ENCODE results near the gene SLIT1.

Gene SLIT1

GRCh38 chr10:96992721-96993120, 193.0 kb downstream of the SLIT1 start:
- no peak for DNase-seq

DNA sequence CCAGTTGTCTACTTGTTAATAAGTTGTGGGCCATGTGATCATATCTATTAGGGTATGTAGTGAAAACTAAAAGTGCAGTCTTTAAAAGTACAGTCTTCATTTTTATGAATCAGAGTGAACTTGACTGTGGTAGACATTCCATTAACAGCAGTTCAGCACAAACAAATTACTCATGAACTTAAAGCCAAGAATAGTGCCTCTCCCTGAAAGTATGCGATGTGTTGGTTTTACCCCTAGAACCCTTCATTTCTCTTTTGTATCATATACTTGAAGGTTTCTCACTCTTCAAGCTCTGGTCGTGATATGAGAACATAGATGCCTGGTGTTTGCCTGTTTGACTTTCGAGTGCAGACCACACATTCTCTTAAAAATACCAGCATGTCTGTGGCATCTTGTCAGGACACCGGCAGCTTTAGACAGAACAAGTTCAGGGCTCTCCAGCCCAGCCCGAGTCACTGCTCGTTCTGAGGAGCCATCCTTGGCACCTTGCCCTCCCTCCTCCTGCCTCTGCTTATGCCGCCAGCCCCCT, 194.4 kb downstream of the SLIT1 start:
- DNase-seq, result no peak

DNA sequence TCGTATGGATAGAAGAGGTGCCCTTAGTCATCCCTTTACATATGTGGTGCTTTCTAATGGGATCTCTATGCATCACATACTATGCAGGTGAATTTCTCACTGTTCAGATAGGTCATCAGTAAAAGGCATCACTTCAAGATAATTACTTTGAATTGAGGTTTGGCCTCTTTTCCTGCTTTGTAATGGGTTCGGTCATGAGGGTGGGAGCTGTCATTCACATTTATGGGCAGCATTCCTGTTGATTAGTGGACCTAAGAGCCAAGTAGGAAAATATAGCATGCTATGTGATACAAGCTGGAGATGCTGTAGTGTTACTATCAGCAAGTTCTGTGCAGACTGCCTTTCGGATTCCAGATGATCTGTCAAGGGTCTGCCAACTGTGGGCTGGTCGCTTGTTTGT, 197.3 kb downstream of the SLIT1 start:
- DNase-seq, result no peak

DNA sequence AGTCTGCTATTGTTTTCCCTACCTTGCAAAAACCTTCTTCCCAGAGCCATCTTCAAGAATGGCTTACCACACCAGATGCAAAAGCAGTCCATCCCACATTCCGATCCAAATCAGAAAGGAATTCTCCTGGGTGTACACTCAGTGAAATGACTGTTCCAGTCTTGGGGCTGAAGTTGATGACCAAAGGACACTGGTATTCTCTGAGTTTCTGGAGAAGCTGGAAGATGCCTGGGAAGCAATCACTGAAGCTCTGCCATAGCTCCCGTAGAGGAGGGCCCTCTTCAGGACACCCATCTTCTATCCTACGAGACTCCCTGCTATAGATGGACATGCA, 197.9 kb downstream of the SLIT1 start:
- DNase-seq, result no peak

GRCh38 chr10:96987141-96987841, 198.5 kb downstream of the SLIT1 start:
- DNase-seq, result no peak

GRCh38 chr10:96986200-96986856, 199.4 kb downstream of the SLIT1 start:
- no peak for DNase-seq

DNA sequence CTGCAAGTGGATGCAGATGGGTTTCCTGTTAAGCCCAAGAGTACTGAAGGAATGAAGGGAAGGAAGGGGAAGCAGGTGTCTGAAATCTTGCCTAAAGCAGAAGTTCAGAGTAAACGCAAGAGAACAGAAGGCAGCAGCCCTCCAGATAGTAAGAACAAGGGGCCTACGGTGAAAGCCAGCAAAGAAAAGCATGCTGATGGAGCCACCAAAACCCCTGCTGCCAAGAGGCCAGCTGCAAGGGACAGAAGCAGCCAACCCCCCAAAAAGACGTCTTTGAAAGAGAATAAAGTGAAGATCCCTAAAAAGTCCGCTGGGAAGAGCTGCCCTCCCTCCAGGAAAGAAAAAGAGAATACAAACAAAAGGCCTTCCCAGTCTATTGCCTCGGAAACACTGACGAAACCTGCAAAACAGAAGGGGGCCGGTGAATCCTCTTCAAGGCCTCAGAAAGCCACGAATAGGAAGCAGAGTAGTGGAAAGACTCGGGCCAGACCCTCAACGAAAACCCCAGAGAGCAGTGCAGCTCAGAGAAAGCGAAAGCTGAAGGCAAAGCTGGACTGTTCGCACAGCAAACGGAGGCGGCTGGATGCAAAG, 201.1 kb downstream of the SLIT1 start:
- DNase-seq, result no peak

DNA sequence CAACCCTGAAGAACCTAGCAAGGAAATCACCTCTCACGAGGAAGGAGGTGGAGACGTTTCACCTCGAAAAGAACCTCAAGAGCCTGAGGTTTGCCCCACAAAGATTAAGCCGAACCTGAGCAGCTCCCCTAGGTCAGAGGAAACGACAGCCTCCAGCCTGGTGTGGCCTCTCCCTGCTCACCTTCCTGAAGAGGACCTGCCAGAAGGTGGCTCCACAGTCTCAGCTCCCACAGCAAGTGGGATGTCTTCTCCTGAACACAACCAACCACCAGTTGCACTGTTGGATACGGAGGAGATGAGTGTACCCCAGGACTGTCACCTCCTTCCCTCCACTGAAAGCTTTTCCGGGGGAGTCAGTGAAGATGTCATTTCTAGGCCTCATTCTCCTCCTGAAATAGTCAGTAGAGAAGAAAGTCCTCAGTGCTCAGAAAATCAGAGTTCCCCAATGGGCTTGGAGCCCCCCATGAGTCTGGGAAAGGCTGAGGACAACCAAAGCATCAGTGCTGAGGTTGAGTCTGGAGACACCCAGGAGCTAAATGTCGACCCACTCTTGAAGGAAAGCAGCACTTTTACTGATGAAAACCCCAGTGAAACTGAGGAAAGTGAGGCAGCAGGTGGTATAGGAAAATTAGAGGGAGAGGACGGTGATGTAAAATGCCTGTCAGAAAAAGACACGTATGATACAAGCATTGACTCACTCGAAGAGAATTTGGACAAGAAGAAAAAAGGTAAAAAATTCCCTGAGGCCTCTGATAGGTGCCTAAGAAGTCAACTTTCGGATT, 203.4 kb downstream of the SLIT1 start:
- DNase-seq, result no peak

- DNase-seq, result no peak
Measured at GRCh38 chr10:96978621-96979154, 207.1 kb downstream of the SLIT1 start.

GRCh38 chr10:96975136-96975535, 210.6 kb downstream of the SLIT1 start:
- DNase-seq, result no peak

- no peak for DNase-seq
Measured at GRCh38 chr10:96973809-96974747, 211.7 kb downstream of the SLIT1 start.

DNA sequence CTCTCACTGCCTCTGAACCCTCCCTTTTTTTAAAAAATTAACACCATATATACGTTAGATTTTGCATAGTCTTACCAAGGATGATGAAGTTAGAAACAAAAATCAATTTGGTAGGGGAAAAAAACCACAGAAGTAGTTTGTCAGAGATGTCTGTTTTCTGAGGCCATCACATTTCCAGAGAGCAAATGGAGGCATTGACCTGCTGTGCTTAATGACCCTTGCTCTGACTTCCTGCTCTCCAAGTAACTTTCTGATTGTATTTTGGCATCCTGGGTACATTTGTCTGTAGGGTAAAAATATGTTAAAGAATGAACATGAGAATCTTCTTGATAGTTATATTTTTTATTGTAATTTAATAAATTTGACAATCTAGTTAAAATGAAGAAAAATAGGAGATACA, 213.5 kb downstream of the SLIT1 start:
- no peak for DNase-seq

DNA sequence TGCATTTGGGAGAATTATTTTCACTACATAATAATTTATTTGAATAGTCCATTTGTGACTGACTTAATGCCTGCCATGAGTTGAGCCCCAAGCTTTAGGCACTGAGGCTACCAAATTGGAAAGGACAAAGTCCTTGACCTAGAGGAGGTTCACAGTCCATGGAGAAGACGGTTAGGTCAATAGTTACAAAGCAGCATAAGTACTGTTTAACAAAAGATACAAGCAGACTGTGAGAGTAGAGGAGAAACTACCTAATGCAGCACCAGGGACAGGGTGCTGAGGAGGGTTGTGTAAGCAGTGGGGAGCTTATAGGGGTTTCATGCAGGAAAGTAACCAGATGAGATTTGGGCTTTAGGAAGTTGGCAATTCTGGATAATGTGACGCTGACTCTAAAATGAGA, 214.4 kb downstream of the SLIT1 start:
- no peak for DNase-seq

DNA sequence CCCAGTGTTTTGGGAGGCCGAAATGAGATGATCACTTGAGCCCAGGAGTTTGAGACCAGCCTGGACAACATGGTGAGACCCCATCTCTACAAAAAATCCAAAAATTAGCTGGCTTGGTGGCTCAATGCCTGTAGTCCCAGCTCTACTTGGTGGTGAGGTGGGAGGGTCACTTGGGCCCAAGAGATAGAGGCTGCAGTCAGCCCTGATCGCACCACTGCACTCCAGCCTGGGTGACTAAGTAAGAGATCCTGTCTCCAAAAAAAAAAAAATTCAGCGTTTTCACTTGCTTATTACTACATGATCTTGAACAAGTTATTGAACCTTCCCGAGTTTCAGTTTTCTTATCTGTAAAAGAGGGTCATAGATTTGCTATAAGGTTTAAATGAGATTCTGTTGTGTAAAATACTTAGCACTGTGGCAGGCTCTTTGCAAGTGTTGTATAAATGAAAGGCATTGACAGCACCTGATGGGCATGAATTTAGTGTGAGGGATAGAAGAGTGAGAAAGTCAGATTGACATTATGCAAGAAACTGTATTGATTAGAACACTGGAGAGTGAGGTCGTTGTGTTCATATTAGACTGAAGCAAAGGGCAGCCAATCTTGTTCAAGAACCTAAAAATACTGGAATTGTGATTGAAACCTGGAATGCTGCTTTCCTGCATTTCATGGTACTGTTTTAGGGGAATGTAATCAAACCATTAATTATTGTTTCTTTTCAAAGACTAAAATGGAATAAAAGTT, 216.9 kb downstream of the SLIT1 start:
- DNase-seq, result no peak

DNA sequence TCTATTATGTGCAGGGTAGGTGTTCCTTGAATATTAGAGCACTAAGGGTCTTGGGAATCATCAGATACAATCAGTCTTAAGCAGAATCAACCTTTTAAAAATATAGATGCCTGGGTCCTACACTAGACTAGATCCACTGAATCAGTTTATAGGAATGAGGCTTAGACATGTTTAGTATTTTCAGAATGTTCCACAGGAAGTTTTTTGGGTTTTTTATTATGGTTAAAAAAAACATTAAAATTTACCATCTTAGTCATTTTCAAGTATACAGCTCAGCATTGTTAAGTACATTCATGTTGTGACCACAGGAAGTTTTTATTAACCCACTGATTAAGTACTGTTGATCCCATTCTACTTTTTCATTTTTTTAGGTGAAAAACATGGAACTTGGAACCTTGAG, 217.9 kb downstream of the SLIT1 start:
- no peak for DNase-seq

DNA sequence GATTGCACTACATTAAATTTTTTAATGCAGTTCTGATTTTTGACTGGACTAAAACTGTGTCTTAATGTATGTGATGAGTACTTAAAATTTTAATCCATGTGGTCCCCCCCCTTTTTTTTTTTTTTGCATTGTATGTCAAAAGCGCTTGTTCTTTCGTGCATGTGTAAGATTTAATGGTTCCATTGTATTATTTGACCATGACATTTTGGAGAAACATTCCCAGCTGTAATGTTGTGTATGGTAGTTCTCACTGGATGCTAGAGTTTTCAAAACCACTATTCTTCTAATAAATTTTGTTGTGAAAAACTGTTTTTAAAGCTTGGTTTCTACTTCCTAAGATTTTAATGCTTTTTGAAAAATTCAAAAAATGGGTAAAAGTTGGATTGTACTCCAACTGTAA, 221.6 kb downstream of the SLIT1 start:
- no peak for DNase-seq

GRCh38 chr10:96960872-96961271, 224.9 kb downstream of the SLIT1 start:
- no peak for DNase-seq

GRCh38 chr10:96959733-96960132, 226.0 kb downstream of the SLIT1 start:
- DNase-seq, result no peak

DNA sequence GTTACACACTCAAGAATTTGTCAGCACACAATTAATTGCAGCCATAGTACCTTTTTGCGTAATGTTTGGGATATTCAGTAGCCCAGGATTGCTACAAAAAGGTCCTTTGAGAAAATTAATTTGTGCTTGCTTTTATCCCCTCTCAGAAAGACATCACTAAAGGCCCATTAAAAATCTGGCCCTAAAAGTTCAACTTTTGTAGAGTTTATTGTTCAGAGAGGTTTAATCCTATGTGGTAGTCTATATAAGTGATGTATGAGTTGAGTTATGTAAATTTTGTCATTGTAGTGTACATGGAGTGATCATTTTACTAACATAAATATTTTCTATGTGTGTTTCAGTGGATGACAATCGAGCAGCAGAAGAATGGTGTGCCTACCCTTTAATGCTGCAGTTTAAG, 227.7 kb downstream of the SLIT1 start:
- no peak for DNase-seq

DNA sequence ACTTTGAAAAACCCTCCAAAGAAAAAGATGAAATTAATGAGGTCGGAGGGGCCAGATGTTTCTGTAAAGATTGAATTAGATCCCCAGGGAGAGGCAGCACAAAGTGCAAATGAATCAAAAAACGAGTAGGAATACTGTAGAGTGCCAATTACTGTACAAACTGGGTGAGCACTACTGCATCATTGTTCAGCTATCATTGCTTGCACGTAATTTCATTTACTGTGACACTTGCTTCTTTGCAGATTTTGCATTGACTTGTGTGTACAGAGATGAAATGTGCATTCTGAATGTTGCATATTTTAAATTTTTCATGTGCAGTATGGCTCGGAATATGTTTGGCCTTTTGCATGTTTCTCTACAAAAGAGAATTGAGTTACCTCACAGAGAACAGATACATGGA, 230.0 kb downstream of the SLIT1 start:
- no peak for DNase-seq

- no peak for DNase-seq
Measured at GRCh38 chr10:96951954-96952353, 233.8 kb downstream of the SLIT1 start.

Measured in NCI-H2107 (cell line).